ENCODE data around the gene RBPJ. TPM values are rescaled to one million over a fixed set of nuclear protein-coding genes. Genes with fewer than 3 reads are reported as not detected.

The RBPJ gene
- total RNA-seq, 3 donors from 2014 or later = 164 to 194 (median 182) TPM

DNA sequence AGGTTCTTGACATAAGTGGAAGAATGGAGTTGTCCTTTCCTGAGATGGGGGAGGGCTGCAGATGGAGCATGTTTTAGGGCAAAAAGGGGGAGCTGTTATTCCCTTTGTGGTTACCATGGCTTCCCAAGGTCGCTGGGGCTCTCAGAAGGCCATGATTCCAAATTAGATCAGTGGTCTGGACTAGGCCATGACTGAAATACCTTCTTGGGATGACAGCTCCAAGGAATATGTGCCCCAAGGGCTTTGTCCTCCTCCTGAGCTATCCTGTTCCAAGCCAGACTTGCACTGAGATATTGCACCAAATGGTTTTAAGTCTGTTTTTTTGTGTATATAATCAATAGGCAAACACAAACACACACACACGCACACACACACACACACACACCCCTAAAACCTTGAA, 3.0 kb upstream of the RBPJ start:
- H3K9me3 Mint-ChIP-seq = peaks cover 25% of the 10 kb centered on the region
- no peak for ATAC-seq
- H3K36me3 Mint-ChIP-seq (ENCODE audit: insufficient read depth) = peaks cover 6% of the 10 kb centered on the region
- H3K4me1 Mint-ChIP-seq (ENCODE audit: low read depth) = peaks cover 17% of the 10 kb centered on the region
- H3K27me3 Mint-ChIP-seq (ENCODE audit: low read depth) = no peaks in the 10 kb centered on the region
- no peak for DNase-seq
- peak overlapping the region; percentile 51 for H3K4me3 Mint-ChIP-seq

DNA sequence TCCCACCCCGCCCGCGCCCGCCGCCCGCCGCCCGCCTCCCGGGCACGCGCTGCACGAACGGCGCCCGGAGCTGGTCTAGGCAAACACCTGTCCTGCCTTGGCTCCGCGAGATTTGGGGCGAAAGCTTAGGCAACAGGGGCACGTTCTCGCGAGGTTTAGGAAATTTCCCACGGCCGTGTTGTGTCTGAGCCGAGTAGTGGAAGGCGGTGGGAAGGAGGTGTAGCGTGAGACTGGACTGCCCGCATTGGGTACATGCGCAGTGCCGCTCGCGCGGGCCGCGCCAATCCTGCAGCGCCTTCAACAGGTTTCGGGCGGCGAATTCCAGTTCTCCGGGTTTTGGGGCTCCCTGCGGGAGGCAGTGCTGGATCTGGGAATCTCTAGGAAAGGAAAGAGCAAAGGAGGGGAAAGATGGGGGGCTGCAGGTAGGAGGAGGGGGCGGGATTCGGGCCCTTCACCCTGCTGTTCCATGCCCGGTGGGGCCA, 1.3 kb upstream of the RBPJ start:
- H3K4me1 Mint-ChIP-seq (ENCODE audit: low read depth) = peaks cover 29% of the 10 kb centered on the region
- H3K9me3 Mint-ChIP-seq = peaks cover 23% of the 10 kb centered on the region
- DNase-seq (peak; percentile 94), ATAC-seq (peak; percentile 68 to 74)
- H3K36me3 Mint-ChIP-seq (ENCODE audit: insufficient read depth) = peaks cover 14% of the 10 kb centered on the region
- no peaks in the 10 kb centered on the region for H3K27me3 Mint-ChIP-seq (ENCODE audit: low read depth)
- H3K4me3 Mint-ChIP-seq = peak overlapping the region; percentile 96

DNA sequence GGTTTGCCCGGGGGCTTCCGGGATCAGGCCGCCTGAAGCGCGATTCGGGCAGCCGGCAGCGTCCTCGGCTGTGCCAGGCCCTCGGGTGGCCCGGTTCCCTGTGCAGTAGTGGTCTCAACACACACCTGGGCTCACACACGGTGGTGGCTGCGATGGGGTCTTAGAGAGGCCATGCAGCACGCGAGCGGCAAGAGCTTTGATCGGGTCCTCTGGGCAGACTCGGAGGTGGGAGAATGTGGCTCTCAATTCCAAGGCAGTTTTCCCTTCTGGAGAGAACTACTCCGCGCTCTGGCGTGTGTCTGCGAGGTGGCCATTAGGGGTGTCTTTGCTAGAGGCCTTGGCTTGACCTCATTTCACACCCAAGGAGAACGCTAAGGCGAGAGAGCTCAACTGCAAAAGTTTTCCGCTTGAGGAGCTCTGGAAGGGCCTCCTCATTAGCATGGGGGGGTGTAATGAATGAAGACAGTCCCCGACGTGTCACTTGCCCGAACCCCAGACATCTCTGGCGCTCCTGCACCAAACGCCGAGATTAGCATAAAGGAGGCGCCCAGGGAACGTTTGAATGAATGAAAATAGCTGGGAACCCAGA, 771 bp upstream of the RBPJ start:
- peak overlapping the region; percentile 96 for H3K4me3 Mint-ChIP-seq
- peaks cover 33% of the 10 kb centered on the region for H3K4me1 Mint-ChIP-seq (ENCODE audit: low read depth)
- ATAC-seq (peak; percentile 12 to 16), DNase-seq (peak; percentile 31)
- H3K27me3 Mint-ChIP-seq (ENCODE audit: low read depth) = no peaks in the 10 kb centered on the region
- peaks cover 15% of the 10 kb centered on the region for H3K36me3 Mint-ChIP-seq (ENCODE audit: insufficient read depth)
- H3K9me3 Mint-ChIP-seq = peaks cover 21% of the 10 kb centered on the region

DNA sequence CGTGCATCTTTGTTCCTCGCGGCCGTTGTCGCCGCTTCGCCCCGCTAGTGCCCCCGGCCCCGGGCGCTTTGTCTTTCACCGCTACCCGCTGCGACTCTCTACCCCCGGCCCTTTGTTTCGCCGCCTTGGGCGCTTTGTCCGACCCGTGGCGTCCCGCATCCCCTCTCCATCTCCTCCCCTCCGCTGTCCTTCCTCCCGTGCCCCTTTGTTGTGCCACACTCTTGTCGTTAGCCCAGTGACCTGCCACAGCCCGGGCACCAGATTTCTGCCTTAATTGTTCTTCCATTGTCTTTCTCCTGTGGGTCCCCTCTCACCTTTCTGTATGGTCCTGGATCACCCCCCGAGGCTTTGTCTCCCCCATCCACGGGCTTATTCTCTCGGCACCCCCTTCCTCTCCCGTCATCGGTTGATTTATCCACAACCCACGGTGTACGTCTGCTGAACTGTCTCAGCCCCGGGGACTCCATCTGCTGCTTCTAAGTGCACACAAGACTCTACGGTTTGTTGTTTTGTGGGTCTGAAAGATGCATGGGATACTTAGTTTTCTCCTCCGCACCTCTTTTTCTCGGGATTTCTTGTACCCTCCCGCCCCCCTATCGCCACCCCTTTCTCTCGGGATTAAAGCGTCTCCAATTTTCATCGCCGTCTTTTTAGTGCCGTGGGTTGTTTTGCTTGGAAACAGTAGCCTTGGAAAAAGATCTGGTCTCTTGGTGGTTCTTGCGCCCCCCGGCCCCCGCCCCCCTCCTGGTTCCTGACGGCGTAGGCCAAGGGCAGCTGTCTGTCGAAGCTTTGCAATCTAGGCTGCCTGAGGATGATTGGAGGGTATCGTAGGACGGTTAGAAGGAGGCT, 783 bp downstream of the RBPJ start:
- H3K4me3 Mint-ChIP-seq = peak overlapping the region; percentile 98
- ATAC-seq (no peak), DNase-seq (peak; percentile 27)
- peaks cover 38% of the 10 kb centered on the region for H3K4me1 Mint-ChIP-seq (ENCODE audit: low read depth)
- H3K27me3 Mint-ChIP-seq (ENCODE audit: low read depth) = no peaks in the 10 kb centered on the region
- peaks cover 16% of the 10 kb centered on the region for H3K36me3 Mint-ChIP-seq (ENCODE audit: insufficient read depth)
- peaks cover 12% of the 10 kb centered on the region for H3K9me3 Mint-ChIP-seq

DNA sequence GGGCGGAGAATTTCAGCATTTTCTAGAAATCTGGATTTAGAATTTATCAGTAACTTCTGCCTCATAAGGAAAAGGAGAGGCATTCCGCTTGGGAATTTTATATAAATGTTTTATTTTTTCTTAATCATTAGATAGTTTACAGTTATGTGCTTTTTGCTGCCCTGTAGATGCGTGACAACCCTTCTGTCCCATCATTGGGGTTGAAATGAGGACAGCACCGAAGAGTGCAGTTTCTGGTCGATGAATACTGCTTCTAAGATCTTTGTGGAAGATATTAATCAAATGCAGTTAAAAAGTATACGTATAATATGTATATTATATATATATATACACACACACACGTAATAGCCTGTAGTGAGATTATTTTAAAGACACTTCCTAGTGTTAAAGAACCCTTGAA, 1.5 kb downstream of the RBPJ start:
- DNase-seq (no peak), ATAC-seq (no peak)
- Mint-ChIP-seq H3K27me3 (ENCODE audit: low read depth) (no peaks in the 10 kb centered on the region), H3K4me3 (peak overlapping the region; percentile 98), H3K9me3 (peaks cover 7% of the 10 kb centered on the region), H3K36me3 (ENCODE audit: insufficient read depth) (peaks cover 16% of the 10 kb centered on the region), H3K4me1 (ENCODE audit: low read depth) (peaks cover 39% of the 10 kb centered on the region)

DNA sequence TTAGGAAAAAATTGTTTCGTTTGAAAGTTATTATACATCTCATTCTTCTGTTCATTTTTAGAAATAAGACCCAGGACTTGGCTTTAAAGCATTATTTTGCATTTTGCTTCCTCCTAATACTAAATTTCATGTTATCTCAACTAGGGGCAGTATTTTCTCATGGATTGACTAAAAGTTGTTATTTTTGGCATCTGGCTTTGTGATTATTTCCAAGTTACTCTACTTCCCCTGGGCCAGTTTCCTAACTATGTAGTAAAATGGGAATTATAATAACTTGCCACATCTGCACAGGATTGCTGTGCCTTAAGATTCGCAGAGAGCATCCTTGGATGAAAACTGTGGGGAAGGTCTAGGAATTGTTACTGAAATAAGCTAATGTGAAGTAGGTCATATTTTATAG, 3.0 kb downstream of the RBPJ start:
- Mint-ChIP-seq H3K27me3 (ENCODE audit: low read depth) (no peaks in the 10 kb centered on the region), H3K9me3 (no peaks in the 10 kb centered on the region), H3K4me3 (peak overlapping the region; percentile 98), H3K36me3 (ENCODE audit: insufficient read depth) (peaks cover 13% of the 10 kb centered on the region), H3K4me1 (ENCODE audit: low read depth) (peaks cover 35% of the 10 kb centered on the region)
- DNase-seq = no peak
- ATAC-seq = no peak

DNA sequence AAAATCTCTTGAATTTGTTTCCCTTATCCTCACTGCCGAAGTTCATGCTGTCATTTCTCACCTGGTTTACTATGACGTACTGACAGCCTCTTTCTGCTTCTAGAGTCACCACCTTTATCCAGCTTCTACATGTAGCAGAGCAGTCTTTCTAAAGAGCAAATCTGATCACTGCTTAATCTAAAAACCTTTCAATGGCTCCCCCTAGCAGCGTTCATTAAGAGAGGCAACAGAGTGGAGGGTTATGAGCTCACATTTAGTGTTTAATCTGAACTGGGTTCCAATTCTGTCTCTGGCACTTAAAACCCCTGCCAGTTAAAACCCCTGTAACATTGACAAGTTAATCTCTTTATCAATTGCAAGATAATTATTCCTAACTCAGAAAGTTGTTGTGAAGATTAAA, 4.4 kb downstream of the RBPJ start:
- H3K27me3 Mint-ChIP-seq (ENCODE audit: low read depth) = no peaks in the 10 kb centered on the region
- H3K4me3 Mint-ChIP-seq = peak overlapping the region; percentile 72
- no peaks in the 10 kb centered on the region for H3K9me3 Mint-ChIP-seq
- ATAC-seq (no peak), DNase-seq (no peak)
- peaks cover 44% of the 10 kb centered on the region for H3K4me1 Mint-ChIP-seq (ENCODE audit: low read depth)
- H3K36me3 Mint-ChIP-seq (ENCODE audit: insufficient read depth) = peaks cover 13% of the 10 kb centered on the region

DNA sequence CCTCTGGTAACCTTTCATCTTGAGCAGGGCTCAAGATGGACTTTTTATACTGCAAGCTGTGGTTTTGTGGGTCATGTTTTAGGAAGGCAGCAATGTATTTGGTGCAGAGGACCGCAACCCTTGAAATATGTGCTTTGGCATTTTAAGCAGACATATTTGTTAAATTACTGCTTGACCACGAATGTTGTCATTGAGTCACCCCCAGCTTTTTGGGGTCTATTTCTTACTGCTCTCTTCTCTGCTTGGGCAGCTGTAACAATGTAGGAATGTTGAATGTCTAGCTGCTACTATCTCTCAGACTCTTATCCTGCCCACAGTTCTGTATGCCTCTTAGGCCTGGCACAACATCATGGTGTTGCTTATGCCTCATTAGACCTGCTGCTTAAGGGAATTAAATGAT, 6.0 kb downstream of the RBPJ start:
- ATAC-seq (no peak), DNase-seq (no peak)
- Mint-ChIP-seq H3K36me3 (ENCODE audit: insufficient read depth) (peaks cover 13% of the 10 kb centered on the region), H3K4me1 (ENCODE audit: low read depth) (peaks cover 60% of the 10 kb centered on the region), H3K27me3 (ENCODE audit: low read depth) (no peaks in the 10 kb centered on the region), H3K4me3 (peak overlapping the region; percentile 31), H3K9me3 (no peaks in the 10 kb centered on the region)

DNA sequence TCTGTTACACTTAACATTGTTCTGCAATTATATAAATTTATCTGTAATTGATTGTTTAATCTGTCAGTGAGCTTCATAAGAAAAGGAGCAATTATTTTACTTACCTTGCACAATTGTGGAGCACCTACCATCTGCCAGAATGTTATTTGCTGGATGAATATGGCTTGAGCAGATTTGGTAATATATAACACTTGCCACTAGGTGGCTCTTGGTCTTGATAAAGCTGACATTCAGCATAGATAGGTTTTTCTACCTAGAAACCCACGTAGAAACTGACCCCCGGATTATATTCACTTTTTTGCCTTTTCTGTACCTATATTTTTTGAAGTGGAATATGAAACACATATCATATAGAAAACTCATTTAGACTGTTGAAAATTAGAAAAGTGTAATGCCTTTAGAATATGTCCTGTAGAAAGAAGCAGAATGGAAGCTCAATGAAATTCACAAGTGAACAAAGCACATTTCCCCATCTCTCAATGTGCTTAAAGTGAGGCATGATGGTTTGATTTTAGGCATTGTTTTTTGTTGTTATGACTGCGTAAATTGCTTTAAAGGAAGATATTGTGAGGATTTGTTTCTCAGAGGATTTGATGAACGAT, 9.5 kb downstream of the RBPJ start:
- no peaks in the 10 kb centered on the region for H3K9me3 Mint-ChIP-seq
- H3K4me1 Mint-ChIP-seq (ENCODE audit: low read depth) = peaks cover 53% of the 10 kb centered on the region
- H3K36me3 Mint-ChIP-seq (ENCODE audit: insufficient read depth) = no peaks in the 10 kb centered on the region
- no peak for DNase-seq
- peak; percentile 69 to 74 for ATAC-seq
- no peaks in the 10 kb centered on the region for H3K27me3 Mint-ChIP-seq (ENCODE audit: low read depth)
- H3K4me3 Mint-ChIP-seq = peak overlapping the region; percentile 38

DNA sequence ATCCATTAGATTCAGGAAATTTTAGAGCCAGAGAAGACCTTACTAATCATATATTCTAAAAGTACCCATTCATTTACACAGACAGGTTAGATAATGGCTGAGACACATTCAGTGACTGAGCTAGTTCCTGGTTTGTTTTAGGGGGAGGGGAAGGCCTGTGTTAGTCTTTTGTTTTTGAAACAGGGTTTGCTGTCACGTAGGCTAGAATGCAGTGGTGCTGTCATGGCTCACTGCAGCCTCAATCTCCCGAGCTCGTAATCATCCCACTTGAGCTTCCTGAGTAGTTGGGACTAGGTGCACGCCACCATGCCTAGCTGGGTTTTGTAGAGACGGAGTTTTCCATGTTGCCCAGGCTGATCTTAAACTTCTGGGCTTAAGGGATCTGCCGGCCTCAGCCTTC, 10.1 kb downstream of the RBPJ start:
- peaks cover 55% of the 10 kb centered on the region for H3K4me1 Mint-ChIP-seq (ENCODE audit: low read depth)
- no peaks in the 10 kb centered on the region for H3K27me3 Mint-ChIP-seq (ENCODE audit: low read depth)
- peak overlapping the region; percentile 34 for H3K4me3 Mint-ChIP-seq
- ATAC-seq (no peak), DNase-seq (no peak)
- H3K9me3 Mint-ChIP-seq = no peaks in the 10 kb centered on the region
- peaks cover 2% of the 10 kb centered on the region for H3K36me3 Mint-ChIP-seq (ENCODE audit: insufficient read depth)

DNA sequence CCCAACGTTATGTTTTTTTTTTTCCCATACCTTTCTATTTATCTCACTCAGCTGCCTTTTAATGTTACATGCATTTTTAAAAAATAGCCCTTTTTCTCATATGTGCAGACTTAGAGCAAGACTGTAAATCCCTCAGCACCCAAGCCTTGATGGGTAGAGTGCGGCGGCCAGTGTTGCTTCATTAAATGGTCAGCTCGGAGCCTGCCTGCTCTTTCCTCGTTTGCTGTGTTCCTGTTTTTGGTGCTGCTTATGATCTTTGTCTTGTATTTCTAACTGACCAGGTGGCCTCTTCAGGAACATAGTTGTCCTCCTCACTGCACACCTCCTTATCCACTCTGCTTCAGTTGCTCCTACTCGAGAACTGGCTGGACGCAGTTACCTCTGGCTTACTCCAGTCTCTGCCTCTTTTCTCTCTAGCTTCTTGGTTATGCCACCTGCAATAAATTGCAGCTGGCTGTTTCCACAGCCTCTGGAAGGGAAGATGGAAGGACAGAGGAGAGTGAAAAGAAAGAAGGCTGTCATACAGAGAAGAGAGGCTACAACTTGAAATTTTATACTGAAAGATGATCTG, 10.7 kb downstream of the RBPJ start:
- no peaks in the 10 kb centered on the region for H3K27me3 Mint-ChIP-seq (ENCODE audit: low read depth)
- DNase-seq = no peak
- peak overlapping the region; percentile 34 for H3K4me3 Mint-ChIP-seq
- peaks cover 59% of the 10 kb centered on the region for H3K4me1 Mint-ChIP-seq (ENCODE audit: low read depth)
- peaks cover 5% of the 10 kb centered on the region for H3K36me3 Mint-ChIP-seq (ENCODE audit: insufficient read depth)
- no peak for ATAC-seq
- no peaks in the 10 kb centered on the region for H3K9me3 Mint-ChIP-seq

DNA sequence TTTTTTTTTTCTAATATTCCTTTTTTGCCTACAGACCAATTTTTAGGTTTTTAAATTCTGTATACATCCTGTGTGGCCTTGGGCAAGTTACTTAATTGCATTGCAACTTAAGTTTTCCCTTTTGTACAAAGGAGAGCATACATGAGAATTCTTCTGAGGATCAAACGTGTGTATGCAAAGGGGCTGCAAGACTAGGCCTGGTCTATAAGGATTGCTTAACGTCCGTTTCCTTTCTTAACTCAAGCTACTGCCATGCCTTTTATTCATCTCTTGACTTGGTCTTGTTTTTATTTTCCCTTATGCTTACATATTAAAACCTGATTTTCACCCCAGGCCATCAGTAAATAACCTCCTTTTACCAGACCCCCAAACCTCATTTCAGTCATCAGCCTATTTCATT, 13.6 kb downstream of the RBPJ start:
- H3K27me3 Mint-ChIP-seq (ENCODE audit: low read depth) = no peaks in the 10 kb centered on the region
- no peak overlapping the region for H3K4me3 Mint-ChIP-seq
- H3K4me1 Mint-ChIP-seq (ENCODE audit: low read depth) = peaks cover 56% of the 10 kb centered on the region
- peaks cover 5% of the 10 kb centered on the region for H3K36me3 Mint-ChIP-seq (ENCODE audit: insufficient read depth)
- ATAC-seq = no peak
- H3K9me3 Mint-ChIP-seq = no peaks in the 10 kb centered on the region
- no peak for DNase-seq

DNA sequence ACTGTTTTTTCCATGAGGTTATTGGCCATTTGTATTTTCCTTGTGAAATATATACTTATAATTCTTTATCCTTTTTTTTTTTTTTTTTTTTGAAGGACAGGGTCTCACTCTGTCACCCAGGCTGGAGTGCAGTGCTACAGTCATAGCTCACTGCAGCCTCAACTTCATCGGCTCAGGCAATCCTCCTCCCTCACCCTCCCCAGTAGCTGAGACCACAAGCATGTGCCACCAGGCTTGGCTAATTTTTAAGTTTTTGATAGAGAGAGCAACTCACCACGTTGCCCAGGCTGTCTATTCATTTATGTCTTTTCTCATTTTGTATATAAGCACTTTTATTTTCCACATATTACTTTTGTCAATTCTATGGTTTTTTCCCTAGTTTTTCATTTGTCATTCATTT, 16.8 kb downstream of the RBPJ start:
- ATAC-seq = no peak
- Mint-ChIP-seq H3K4me1 (ENCODE audit: low read depth) (peaks cover 63% of the 10 kb centered on the region), H3K9me3 (no peaks in the 10 kb centered on the region), H3K27me3 (ENCODE audit: low read depth) (no peaks in the 10 kb centered on the region), H3K4me3 (no peak overlapping the region), H3K36me3 (ENCODE audit: insufficient read depth) (peaks cover 8% of the 10 kb centered on the region)
- no peak for DNase-seq

DNA sequence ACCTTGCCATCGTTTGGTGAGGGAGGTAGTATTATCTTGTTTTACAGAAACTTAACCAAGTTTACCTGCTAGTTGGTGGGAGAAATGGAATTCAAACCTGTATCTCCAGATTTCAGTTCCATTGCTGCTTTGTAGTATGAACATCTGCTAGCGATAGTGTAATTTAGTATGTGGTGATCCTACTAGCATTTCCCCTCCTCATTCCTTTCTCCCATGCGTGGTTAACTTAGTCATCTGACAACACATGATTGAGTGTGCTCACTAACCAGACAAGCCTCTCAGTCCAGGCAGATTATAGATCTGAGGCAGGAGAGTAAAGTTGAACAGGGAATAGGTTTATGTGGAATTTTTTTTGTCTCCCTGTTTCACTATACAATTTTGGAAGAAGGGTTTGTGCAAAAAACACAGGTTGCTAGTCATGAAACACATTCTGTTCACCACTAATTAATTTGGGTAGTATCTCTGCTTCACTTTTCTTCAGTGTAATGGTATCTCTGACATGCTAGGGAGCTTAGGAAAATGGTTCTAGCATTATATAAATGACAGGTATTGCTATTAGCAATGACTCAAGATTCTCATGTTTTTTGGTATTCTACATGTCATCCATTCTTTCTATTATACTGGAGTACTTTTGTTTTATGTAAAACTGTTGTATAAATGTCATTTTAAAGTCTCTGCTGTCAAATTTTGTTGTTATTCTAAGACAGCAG, 21.7 kb downstream of the RBPJ start:
- Mint-ChIP-seq H3K4me1 (ENCODE audit: low read depth) (peaks cover 66% of the 10 kb centered on the region), H3K36me3 (ENCODE audit: insufficient read depth) (peaks cover 11% of the 10 kb centered on the region), H3K4me3 (no peak overlapping the region), H3K9me3 (no peaks in the 10 kb centered on the region), H3K27me3 (ENCODE audit: low read depth) (no peaks in the 10 kb centered on the region)
- DNase-seq = no peak
- peak; percentile 64 to 65 for ATAC-seq

Measured in activated T-cell treated with anti-CD3 and anti-CD28 coated beads, Interleukin-2, amount 50 U/mL, for 4 hours (primary cell).